GM18502 (cell line): ENCODE measurements around the gene IFT81.
A peak's percentile ranks its signal among the peaks of the same experiment; 100 is the strongest.

Experiments
- ATAC-seq: cut with Tn5 transposase; IDR thresholded peaks from one replicate; pipeline ENCODE4 v1.9.1; 2021; ENCODE audit warnings: mild to moderate bottlenecking; ENCODE audit not compliant: unreplicated experiment, poor library complexity

Gene IFT81

DNA sequence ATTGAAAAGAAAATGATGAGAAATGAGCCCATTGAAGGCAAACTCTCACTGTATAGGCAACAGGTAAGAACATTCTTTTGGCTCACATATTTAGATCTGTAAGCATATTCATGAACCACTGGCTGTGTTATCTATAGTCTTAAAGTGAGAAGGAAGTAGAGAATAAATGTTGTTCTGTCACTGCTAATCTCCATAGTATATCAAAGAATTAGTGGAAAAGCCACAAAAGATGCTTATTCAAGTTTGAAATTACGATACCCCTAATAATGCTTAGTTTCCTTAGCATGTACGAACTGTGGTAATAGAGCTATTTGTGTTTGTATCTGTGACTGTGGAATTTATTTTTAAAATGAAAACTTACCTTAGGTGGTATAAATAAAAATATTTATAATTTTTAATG, 22.8 kb downstream of the IFT81 start:
- no peak for ATAC-seq

DNA sequence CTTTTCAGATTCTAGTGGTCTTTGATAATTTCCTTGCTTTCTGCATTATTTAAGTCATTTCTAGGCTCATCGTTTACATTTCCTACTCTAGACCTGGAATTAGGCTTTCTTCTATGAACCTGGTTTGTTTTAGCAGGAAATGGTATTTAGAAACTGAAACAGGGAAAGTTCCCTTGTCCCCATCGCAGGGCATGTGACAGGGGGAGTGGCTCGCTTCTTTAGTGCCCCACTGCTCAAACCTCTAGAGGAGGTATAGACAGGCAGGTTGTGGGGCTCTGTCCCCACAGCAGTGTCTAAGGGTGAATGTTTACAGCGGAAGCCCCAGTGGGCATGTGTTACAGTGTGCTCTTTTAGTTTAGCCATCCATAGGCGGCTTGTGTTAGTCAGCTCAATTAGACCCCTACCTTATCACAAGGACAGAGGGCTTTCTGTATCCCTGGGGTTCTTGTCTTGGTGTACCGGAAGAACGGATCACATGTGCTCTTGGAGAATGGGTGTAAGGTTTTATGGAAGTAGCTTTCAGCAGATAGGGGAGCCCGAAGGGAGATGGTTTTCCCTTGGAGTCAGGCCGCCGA, 25.0 kb downstream of the IFT81 start:
- ATAC-seq, result no peak

DNA sequence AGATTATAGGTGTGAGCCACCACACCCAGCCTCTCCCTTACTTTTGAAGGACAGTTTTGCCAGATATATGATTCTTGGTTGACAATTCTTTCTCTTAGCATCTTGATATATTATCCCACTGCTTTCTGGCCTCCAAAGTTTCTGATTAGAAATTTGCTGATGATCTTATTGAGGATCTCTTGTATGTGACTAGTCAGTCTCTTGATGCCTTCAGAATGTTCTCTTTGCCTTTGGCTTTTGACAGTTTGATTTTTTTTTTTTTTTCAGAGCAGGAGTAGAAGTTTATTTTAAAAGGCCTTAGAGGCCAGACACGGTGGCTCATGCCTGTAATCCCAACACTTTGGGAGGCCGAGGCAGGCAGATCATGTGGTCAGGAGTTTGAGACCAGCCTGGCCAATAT, 32.6 kb downstream of the IFT81 start:
- ATAC-seq, result no peak

- no peak for ATAC-seq
Measured at GRCh38 chr12:110157539-110157938, 33.4 kb downstream of the IFT81 start.

DNA sequence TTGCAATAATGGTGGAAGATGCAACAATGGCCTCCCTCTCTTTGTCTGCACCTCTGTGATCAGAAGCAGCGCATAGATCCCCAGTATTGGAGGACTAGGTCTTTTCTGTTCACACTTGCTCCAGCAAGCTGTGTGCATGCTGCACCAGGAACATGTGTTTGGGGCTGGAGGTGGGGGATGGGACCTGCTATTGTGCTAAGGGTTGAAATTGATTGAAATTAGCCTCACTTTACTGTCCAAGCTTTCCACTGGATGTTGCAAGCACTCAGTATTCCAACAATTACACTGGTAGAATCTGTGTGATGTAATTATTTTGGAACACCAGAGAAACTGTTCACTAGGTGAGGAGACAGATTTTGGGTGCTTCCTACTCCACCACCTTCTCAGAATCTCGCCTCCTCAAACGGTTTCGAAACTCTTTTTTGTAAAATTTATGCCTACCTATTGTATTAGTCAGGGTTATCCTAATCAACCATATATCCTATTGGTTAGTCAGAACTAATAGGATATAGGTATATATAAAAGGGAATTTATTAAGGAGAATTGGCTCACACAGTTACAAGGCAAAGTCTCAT, 35.6 kb downstream of the IFT81 start:
- ATAC-seq, result no peak

DNA sequence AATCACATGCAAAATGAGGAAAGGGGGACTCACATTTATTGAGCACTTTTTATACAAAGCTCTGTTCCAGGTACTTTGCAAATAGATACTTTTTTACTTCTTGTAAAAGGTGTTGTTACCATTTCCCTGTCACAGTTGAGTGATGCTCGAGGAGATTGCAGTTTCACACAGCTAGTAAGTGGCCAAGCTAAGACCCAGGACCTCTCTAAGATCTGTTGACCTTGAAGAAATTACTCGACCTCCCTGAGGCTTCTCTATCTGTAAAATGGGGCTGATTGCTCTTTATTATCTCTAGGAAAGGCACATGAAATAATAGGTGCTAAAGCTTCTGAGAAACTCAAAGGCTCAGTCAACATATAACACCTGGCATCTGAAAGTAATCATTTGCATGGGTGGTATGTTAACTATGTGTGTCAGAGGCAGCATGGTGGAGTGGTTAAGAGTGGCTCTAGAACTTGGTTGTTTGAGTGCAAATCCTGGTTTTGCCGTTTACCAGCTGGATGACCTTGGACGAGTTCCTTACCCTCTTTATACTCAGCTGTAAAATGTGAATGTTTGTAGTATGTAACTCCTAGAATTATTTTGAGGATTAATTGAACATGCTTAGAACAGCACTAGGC, 41.5 kb downstream of the IFT81 start:
- ATAC-seq, result peak; percentile 83

DNA sequence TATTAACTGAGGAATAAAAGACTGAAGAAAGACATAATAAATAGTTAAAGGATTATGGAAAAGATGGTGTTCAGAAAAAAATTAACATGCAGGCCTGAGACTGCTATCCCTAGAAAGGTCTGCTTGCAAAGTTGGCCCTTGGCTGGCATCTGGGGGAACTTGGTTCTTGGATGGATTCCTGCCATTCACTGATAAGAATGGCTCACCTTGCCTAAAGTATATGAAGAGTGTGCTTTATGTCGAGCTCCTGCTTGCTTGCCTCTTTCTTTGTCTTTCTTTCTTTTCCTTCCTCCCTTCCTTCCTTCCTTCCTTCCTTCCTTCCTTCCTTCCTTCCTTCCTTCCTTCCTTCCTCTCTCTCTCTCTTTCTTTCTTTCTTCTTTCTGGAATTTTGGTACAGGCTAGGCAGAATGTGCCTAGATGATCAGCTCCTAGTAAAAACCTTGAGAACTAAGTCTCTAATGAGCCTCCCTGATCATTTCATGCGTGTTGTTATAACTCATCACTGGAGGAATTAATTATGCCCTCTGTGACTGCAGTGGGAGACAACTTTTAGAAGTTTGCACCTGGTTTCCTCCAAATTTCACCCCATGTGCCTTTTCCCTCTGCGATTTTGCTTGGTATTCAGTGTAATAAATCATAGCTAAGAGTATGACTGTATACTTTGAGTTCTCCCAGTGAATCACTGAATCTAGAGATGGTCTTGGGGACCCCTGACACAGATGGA, 44.7 kb downstream of the IFT81 start:
- ATAC-seq, result no peak

DNA sequence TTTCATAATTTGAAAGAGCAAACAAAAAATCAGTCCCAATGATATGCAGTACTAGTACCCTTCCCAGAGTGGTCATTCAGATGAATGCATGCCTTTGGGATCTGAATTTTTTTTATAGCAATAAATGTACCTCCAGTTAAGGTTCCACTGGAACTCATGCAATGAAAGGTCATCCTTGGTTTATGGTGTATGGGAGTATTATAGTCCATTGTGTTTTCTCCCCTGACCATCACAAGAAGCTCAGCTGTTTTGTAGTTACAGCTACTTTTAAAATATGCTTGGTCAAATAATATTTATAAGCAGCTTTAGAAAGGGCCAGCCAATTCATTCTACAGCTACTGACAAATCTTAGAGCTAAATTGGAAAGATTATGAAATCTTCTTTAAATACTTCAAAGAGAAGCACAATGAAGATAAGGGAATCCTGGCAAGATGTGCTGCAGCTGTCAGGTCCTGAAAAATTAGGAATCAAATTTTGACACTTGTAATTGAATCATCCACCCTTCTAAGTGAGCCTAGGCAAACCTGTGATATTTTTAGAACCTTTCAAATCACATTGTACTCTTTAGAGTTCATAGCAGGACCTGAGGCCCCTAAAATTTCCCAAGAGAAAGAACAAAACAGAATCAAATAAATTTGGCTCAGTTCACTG, 46.5 kb downstream of the IFT81 start:
- no peak for ATAC-seq

DNA sequence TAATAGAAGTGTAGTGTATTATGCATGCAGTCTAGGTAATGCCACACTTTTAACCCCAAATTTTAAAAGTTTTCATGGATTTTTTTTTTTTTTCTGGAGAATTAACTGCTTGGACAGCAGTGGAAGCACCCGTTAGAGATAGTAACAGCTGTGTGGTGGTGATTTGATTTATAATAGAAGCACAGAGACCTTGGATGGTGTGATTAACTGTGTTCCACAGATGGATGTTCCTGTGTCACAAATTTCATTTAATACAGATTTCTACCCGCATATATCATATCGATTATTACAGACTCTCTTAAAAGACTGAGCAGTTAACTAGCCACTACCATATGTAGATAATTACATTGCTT, 47.0 kb downstream of the IFT81 start:
- ATAC-seq, result no peak

GRCh38 chr12:110171636-110172035, 47.5 kb downstream of the IFT81 start:
- ATAC-seq, result no peak

DNA sequence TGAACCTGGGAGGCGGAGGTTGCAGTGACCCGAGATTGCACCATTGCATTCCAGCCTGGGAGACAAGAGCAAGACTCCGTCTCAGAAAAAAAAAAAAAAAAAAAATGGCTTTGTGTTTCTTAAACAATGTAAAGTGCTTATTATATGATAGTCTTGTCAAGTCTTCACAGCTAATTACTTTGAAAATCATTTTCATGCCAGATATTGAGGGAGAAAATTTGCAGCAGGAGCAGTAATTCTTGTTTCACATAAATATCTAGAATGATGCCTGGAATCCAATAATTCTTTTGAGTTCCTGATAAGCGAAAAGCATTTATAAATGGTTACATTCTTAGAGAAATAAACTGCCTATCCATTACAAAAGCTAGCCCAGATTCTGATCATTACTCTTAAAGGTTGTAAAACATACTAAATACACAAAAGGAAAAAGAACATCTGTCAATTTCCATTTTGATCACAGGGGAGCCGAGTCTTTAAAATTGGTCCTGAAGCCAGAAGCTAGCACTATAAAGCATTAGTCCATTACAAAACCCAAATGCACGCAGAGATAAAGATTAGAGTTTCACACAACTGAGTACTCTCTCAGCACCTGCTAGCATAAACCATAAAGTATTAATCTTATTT, 50.3 kb downstream of the IFT81 start:
- ATAC-seq, result no peak

DNA sequence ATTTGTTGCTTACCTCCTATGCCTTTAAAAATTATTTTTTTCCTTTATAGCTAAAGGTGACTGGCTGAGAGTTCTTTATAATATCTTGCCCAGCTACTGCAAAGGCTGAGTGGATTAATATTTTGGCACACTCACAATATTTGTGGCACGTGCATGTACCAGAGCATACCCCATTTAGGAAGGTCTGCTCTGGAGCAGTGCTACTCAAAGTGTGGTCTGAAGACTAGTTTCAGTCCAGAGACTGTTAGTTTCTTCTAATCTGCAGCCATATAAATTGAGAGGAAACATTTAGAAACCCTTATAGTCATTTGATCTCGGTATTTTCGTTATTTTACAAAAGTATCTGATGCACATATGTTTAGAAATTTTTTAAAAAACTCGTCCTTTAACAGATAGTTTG, 51.0 kb downstream of the IFT81 start:
- ATAC-seq, result no peak

DNA sequence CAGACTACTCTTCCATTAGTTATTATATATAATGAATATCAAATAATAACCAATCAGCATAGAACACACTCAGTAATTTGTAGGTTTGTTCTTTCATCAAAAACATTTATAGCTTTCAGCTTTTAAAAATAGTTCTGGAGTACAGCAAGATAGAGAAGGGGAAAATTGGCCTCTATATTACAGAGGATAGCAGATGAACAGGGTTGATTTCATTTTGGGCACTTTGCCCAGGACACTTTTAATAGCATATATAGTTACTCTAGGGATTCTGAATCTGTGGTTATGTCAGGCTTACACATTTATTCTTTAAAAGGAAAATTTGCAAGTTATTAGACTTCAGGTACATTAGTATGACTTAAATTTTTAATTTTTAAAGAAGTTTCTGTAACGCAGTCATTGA, 52.6 kb downstream of the IFT81 start:
- ATAC-seq, result no peak

DNA sequence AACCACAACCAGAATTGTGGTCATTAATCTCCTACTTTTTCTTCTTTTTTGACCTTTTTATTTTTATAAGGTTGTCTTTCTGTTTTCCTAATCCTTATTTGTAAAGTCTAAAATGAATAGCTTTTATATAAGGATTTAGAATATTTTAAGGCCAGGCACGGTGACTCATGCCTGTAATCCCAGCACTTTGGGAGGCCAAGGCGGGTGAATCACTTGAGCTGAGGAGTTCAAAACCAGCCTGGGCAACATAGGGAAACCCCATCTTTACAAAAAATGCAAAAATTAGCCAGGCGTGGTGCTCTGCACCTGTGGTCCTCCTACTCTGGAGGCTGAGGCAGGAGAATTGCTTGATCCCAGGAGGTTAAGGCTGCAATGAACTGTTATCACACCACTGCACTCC, 55.1 kb downstream of the IFT81 start:
- no peak for ATAC-seq

DNA sequence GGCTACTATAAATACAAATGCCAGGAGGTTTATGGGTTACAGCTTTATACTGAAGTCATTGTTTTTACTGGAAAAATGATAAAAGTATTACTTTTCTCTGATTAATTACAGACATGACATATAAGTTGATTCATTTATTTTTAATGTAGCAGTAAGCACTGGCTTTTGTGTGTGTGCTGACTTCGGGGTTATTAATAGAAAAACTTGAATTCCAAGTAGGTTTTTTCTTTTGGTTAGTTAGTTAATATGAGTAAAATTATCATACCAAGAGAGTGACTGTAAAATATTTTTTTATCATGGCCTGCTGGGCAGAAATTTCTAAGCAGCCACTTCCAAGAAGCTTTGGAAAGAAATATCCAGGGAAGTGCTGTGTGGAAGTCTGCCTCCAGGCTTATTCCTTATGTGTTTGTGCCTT, 56.4 kb downstream of the IFT81 start:
- no peak for ATAC-seq

DNA sequence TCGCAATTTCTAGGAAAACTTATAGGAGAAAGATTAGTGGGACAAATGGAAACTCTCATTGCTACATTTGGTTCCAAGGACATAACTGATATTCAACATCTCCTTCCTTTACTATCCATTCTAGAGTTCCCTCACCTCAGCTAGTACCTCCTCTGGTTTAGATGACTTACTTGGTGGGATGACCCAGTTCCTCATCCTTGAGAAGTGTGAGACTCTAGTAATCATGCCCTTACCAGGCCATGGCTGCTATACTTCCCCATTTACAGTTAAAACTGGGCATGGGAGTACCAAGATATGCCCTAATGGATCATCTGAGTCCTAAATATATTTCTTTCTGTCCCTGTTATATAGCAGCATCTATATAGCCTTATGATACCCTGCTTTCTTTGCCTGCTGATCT, 58.1 kb downstream of the IFT81 start:
- ATAC-seq, result no peak

DNA sequence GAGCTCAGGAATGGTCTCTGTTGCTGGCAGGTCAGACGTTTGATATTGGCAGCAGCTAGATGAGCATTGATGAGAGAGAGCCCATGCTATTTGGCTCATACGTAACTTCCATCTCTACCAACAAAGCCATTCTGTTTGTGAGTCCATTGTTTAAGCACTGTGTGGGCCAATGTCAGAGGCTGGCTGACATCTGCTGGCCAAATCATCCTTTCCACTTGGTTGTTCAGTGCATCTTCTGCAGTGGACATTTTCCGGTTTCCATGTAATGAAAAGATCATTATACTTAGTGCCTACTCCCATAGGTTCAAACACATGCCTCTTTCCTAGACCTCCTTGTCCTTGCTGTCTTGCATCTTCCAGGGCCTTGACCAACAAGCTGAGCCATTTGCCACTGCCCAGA, 59.2 kb downstream of the IFT81 start:
- no peak for ATAC-seq

- ATAC-seq, result no peak
Measured at GRCh38 chr12:110185626-110186025, 61.5 kb downstream of the IFT81 start.

DNA sequence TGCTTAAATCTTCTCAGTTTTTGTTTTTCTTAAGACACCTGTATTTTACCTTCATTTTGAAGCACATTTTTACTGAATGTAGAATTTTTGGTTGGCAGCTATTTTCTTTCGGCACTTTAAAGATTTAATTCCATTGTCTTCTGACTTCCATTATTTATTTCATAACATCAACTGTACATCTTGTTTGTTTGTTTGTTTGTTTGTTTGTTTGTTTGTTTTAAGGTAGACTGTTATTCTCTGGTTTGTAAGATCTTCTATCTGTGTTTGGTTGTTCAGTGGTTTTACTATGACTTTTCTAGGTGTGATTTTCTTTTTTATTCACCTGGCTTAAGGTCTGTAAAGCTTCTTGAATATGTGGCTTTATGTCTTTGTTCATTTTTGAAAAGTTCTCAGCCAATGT, 61.9 kb downstream of the IFT81 start:
- ATAC-seq, result no peak

- ATAC-seq, result no peak
Measured at GRCh38 chr12:110193196-110193595, 69.0 kb downstream of the IFT81 start.

DNA sequence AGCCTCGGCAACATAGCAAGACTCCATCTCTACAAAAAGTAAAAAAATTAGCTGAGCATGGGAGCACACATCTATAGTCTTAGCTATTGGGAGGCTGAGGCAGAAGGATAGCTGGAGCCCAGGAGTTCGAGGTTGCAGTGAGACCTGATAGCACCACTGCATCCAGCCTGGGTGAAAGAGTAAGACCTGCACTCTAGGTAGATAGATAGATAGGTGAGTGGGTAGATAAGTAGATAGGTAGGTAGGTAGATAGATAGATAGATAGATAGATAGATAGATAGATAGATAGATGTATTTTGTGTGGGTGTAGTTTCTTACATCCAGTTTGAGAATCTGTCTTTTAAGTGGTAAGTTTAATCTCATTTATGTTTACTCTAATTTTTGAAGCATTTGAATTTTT, 72.8 kb downstream of the IFT81 start:
- ATAC-seq, result no peak
